Body of pancreas (tissue), 4 donors: ENCODE results near the gene IL24. TPM values are rescaled to one million over a fixed set of nuclear protein-coding genes. Genes with fewer than 3 reads are reported as not detected.

Source experiments
- ATAC-seq: fragments of 150-250 bp; one replicate; pipeline ENCODE4 v1.9.1; 2016
- DNase-seq, 4 donors: peaks; one replicate each; pipeline ENCODE4 v3.0.0-alpha.2; 2019
- H3K27ac ChIP-seq, 4 donors: fragments of 200-600 bp; sonication (generic); 1 replicate in 3 of 4; 2 replicates in 1 of 4; pipeline versions ENCODE4 v1.5.1 to v1.6.1; 2016 to 2019; ENCODE audit warnings: mild to moderate bottlenecking in 1 of 4, mixed read lengths in 1 of 4, moderate library complexity in 1 of 4
- H3K27me3 ChIP-seq, 2 donors: fragments of 200-600 bp; sonication (generic); one replicate each; pipeline ENCODE4 v1.6.0; 2016; ENCODE audit warnings: mild to moderate bottlenecking in 1 of 2
- H3K36me3 ChIP-seq, 2 donors: fragments of 200-600 bp; sonication (generic); replicated peaks in 1 of 2; 2 replicates each; pipeline ENCODE4 v1.5.1; 2016; ENCODE audit warnings: low read depth in 2 of 2; ENCODE audit not compliant: insufficient read depth in 1 of 2
- H3K4me1 ChIP-seq: fragments of 200-600 bp; sonication (generic); one replicate; pipeline ENCODE4 v1.6.0; 2016
- H3K4me3 ChIP-seq, 2 donors: fragments of 200-600 bp; sonication (generic); 1 replicate in 1 of 2; 2 replicates in 1 of 2; pipeline ENCODE4 v1.5.1; 2016 to 2019
- H3K9me3 ChIP-seq, 3 donors: fragments of 200-600 bp; sonication (generic); 1 replicate in 2 of 3; 2 replicates in 1 of 3; pipeline ENCODE4 v1.5.1; 2016
- CTCF ChIP-seq, 7 experiments: fragments of 450-650 bp in 4 of 7; fragments of 200-600 bp in 3 of 7; sonication (generic) in 3 of 7; IDR thresholded peaks; one replicate each; pipeline ENCODE4 v1.5.1; 2016 to 2019; ENCODE audit warnings: antibody characterized with exemption in 7 of 7
- POLR2A ChIP-seq, 3 donors: fragments of 450-650 bp; IDR thresholded peaks; one replicate each; pipeline ENCODE4 v1.6.1; 2016; ENCODE audit warnings: antibody characterized with exemption in 3 of 3, mild to moderate bottlenecking in 2 of 3
- WGBS, 2 donors: methylation state at CpG; one replicate each; pipeline ENCODE4 v1.1.5; 2017; 5-methylcytosine and 5-hydroxymethylcytosine counted together
- intact Hi-C: fragments of 100-400 bp; cut with DNase I; formaldehyde crosslinking; loops from one replicate; pipeline ENCODE4 v1.15.1; 2023
- total RNA-seq, 2 donors: library from RNA; depleted of rRNA; stranded (reverse); fragments of >200 nt; gene quantifications; one replicate each; pipeline ENCODE4 v1.1.0, GENCODE V29; 2016

Gene IL24
- total RNA-seq, 2 donors from 2014 or later: not detected

- intact Hi-C loops: no loop called here
- Histone ChIP-seq H3K27me3 (no peaks in the 10 kb centered on the region), H3K27ac (no peak overlapping the region), H3K9me3 (no peaks in the 10 kb centered on the region), H3K4me1 (peaks cover 24% of the 10 kb centered on the region), H3K4me3 (no peak overlapping the region), H3K36me3 (no peaks in the 10 kb centered on the region)
- ATAC-seq (no peak), DNase-seq (no peak)
- TF ChIP-seq CTCF (IDR thresholded peaks at IDR 0.05): no peak
- no peak for TF ChIP-seq POLR2A (IDR thresholded peaks at IDR 0.05)
- WGBS, 2 donors: 38 to 40% methylated on average over 1 of the region's 1 CpG
Observed at GRCh38 chr1:206891412-206891811, 5.8 kb upstream of the IL24 start.

- ATAC-seq (no peak), DNase-seq (no peak)
- no peak for TF ChIP-seq POLR2A (IDR thresholded peaks at IDR 0.05)
- no peak for TF ChIP-seq CTCF (IDR thresholded peaks at IDR 0.05)
- H3K4me1 ChIP-seq: peaks cover 24% of the 10 kb centered on the region
- H3K9me3 ChIP-seq: no peaks in the 10 kb centered on the region
- no peak overlapping the region for H3K4me3 ChIP-seq
- 69 to 79% methylated on average over 3 of the region's 3 CpGs for WGBS, 2 donors
- intact Hi-C loops: no loop called here
- no peak overlapping the region for H3K27ac ChIP-seq
- no peaks in the 10 kb centered on the region for H3K36me3 ChIP-seq
- no peaks in the 10 kb centered on the region for H3K27me3 ChIP-seq
Observed at GRCh38 chr1:206892351-206892984, 4.8 kb upstream of the IL24 start.

GRCh38 chr1:206893380-206893779 lies 3.9 kb upstream of the IL24 start:
- no peak for TF ChIP-seq POLR2A (IDR thresholded peaks at IDR 0.05)
- no peak for TF ChIP-seq CTCF (IDR thresholded peaks at IDR 0.05)
- WGBS, 2 donors: 56 to 59% methylated on average over 2 of the region's 2 CpGs

GRCh38 chr1:206895325-206895724 lies 1.9 kb upstream of the IL24 start:
- WGBS, 2 donors: 54 to 59% methylated on average over 3 of the region's 3 CpGs
- no peak for DNase-seq
- no peaks in the 10 kb centered on the region for H3K27me3 ChIP-seq
- no peaks in the 10 kb centered on the region for H3K36me3 ChIP-seq
- H3K27ac ChIP-seq: no peak overlapping the region
- peaks cover 17% of the 10 kb centered on the region for H3K4me1 ChIP-seq
- no peaks in the 10 kb centered on the region for H3K9me3 ChIP-seq
- intact Hi-C loops: no loop called here
- no peak for ATAC-seq
- no peak for TF ChIP-seq POLR2A (IDR thresholded peaks at IDR 0.05)
- no peak for TF ChIP-seq CTCF (IDR thresholded peaks at IDR 0.05)
- no peak overlapping the region for H3K4me3 ChIP-seq

More at GRCh38 chr1:206893380-206893779, 3.9 kb upstream of the IL24 start:
- Histone ChIP-seq H3K9me3 (no peaks in the 10 kb centered on the region), H3K4me3 (no peak overlapping the region), H3K27ac (no peak overlapping the region), H3K27me3 (no peaks in the 10 kb centered on the region), H3K4me1 (peaks cover 24% of the 10 kb centered on the region), H3K36me3 (no peaks in the 10 kb centered on the region)
- intact Hi-C loops: no loop called here
- ATAC-seq: no peak
- no peak for DNase-seq

- no peak overlapping the region for H3K4me3 ChIP-seq
- H3K9me3 ChIP-seq: no peaks in the 10 kb centered on the region
- 42 to 54% methylated on average over 3 of the region's 3 CpGs for WGBS, 2 donors
- no peaks in the 10 kb centered on the region for H3K36me3 ChIP-seq
- H3K27ac ChIP-seq: no peak overlapping the region
- DNase-seq (peak in 1 of 4 donors; percentile 13), ATAC-seq (peak; percentile 41)
- peaks cover 12% of the 10 kb centered on the region for H3K4me1 ChIP-seq
- TF ChIP-seq CTCF (IDR thresholded peaks at IDR 0.05) (no peak), POLR2A (IDR thresholded peaks at IDR 0.05) (no peak)
- intact Hi-C loops: no loop called here
- no peaks in the 10 kb centered on the region for H3K27me3 ChIP-seq
Observed at GRCh38 chr1:206895837-206896242, 1.4 kb upstream of the IL24 start.
